ENCODE data around the gene BBS9.

DNA sequence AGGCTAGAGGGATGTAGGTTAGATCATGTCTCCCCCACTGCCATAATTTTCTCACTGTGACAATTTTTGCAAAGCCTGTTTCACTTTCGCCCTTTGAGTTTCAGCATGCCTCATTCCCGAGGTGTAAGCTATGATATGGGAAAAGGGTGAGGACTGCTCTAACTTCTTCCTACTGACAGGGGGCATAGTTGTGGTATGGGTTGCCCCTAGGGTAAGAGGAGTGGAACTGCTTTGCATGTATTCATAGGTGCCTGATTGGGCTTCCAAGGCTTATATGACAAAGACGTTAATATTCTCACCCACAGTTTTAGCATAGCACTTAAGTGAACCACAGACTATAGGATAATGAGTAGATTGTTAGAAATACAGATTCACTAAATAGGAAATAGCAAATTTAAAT lies 148.7 kb downstream of the BBS9 start:
- TF ChIP-seq, protein P1, sequence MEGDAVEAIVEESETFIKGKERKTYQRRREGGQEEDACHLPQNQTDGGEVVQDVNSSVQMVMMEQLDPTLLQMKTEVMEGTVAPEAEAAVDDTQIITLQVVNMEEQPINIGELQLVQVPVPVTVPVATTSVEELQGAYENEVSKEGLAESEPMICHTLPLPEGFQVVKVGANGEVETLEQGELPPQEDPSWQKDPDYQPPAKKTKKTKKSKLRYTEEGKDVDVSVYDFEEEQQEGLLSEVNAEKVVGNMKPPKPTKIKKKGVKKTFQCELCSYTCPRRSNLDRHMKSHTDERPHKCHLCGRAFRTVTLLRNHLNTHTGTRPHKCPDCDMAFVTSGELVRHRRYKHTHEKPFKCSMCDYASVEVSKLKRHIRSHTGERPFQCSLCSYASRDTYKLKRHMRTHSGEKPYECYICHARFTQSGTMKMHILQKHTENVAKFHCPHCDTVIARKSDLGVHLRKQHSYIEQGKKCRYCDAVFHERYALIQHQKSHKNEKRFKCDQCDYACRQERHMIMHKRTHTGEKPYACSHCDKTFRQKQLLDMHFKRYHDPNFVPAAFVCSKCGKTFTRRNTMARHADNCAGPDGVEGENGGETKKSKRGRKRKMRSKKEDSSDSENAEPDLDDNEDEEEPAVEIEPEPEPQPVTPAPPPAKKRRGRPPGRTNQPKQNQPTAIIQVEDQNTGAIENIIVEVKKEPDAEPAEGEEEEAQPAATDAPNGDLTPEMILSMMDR (IDR thresholded peaks at IDR 0.05): no peak
- TF ChIP-seq POLR2A (IDR thresholded peaks at IDR 0.05) (no peak), POLR2AphosphoS5 (IDR thresholded peaks at IDR 0.05) (no peak)
